GM23248 (cell line): ENCODE data around the gene RPRD2. TPM values are rescaled to one million over a fixed set of nuclear protein-coding genes. Genes with fewer than 3 reads are reported as not detected.

Experiments
- DNase-seq: peaks from one replicate; pipeline ENCODE4 v3.0.0-alpha.2; 2015
- H2AFZ ChIP-seq: fragments of 200-600 bp; sonication (generic); 2 replicates; pipeline ENCODE4 v1.6.1; 2016; ENCODE audit warnings: antibody characterized with exemption
- H3F3A ChIP-seq: fragments of 200-600 bp; sonication (generic); 2 replicates; pipeline ENCODE4 v1.6.1; 2016; ENCODE audit warnings: mild to moderate bottlenecking, antibody characterized with exemption, mixed run types; ENCODE audit not compliant: insufficient read depth
- H3K27ac ChIP-seq: fragments of 200-600 bp; sonication (generic); 2 replicates; pipeline ENCODE4 v1.5.1; 2016; ENCODE audit warnings: mild to moderate bottlenecking
- H3K27me3 ChIP-seq: fragments of 200-600 bp; sonication (generic); replicated peaks from 2 replicates; pipeline ENCODE4 v1.6.1; 2016; ENCODE audit warnings: mild to moderate bottlenecking; ENCODE audit not compliant: insufficient read depth
- H3K36me3 ChIP-seq: fragments of 200-600 bp; sonication (generic); 2 replicates; pipeline ENCODE4 v1.6.1; 2016; ENCODE audit warnings: low read depth, mild to moderate bottlenecking
- H3K4me1 ChIP-seq: fragments of 200-600 bp; sonication (generic); 2 replicates; pipeline ENCODE4 v1.6.1; 2016; ENCODE audit warnings: mild to moderate bottlenecking; ENCODE audit not compliant: insufficient read depth
- H3K4me2 ChIP-seq: fragments of 200-600 bp; sonication (generic); one replicate; pipeline ENCODE4 v1.6.1; 2016; ENCODE audit warnings: mild to moderate bottlenecking; ENCODE audit not compliant: unreplicated experiment
- H3K4me3 ChIP-seq: fragments of 200-600 bp; sonication (generic); 2 replicates; pipeline ENCODE4 v1.5.1; 2016; ENCODE audit warnings: mild to moderate bottlenecking
- H3K79me2 ChIP-seq: fragments of 200-600 bp; sonication (generic); 2 replicates; pipeline ENCODE4 v1.6.1; 2016; ENCODE audit warnings: mild to moderate bottlenecking; ENCODE audit not compliant: insufficient read depth
- H3K9ac ChIP-seq: fragments of 200-600 bp; sonication (generic); 2 replicates; pipeline ENCODE4 v1.6.1; 2016; ENCODE audit warnings: mild to moderate bottlenecking
- H3K9me2 ChIP-seq: fragments of 200-600 bp; sonication (generic); 2 replicates; pipeline ENCODE4 v1.6.1; 2016; ENCODE audit warnings: mixed run types, mild to moderate bottlenecking, moderate library complexity; ENCODE audit not compliant: insufficient read depth
- H3K9me3 ChIP-seq: fragments of 200-600 bp; sonication (generic); one replicate; pipeline ENCODE4 v1.6.1; 2017; ENCODE audit warnings: low read depth
- H4K20me1 ChIP-seq: fragments of 200-600 bp; sonication (generic); 2 replicates; pipeline ENCODE4 v1.6.0; 2016; ENCODE audit not compliant: insufficient read depth
- EZH2 ChIP-seq: fragments of 200-600 bp; sonication (generic); IDR thresholded peaks from 2 replicates; pipeline ENCODE4 v1.6.1; 2018; ENCODE audit warnings: antibody characterized with exemption, mild to moderate bottlenecking; ENCODE audit not compliant: insufficient read depth, poor library complexity, severe bottlenecking
- EZH2phosphoT487 ChIP-seq: fragments of 200-600 bp; sonication (generic); IDR thresholded peaks from 2 replicates; pipeline ENCODE4 v1.6.1; 2018; ENCODE audit warnings: antibody characterized with exemption, moderate library complexity, mild to moderate bottlenecking, low read depth; ENCODE audit not compliant: insufficient read depth
- WGBS, 2 experiments: methylation state at CpG; one replicate each; pipeline ENCODE4 v1.1.6; 2015 to 2017; ENCODE audit warnings: low lambda C conversion rate in 2 of 2, low coverage in 1 of 2; ENCODE audit errors: missing lambda C conversion rate in 2 of 2; 5-methylcytosine and 5-hydroxymethylcytosine counted together
- in situ Hi-C: fragments of 300-500 bp; cut with MboI; formaldehyde crosslinking; loops from 2 replicates; pipeline ENCODE4 v1.15.0; 2020
- polyA plus RNA-seq: library from polyadenylated mRNA; unstranded; fragments of >200 nt; fragmentation: Nextera tagmentation; extraction: Ambion mirVana; gene quantifications from 2 replicates; pipeline ENCODE4 v1.2.1, GENCODE V29; 2016
- total RNA-seq: library from RNA; depleted of rRNA; stranded (reverse); fragments of >200 nt; shearing (Covaris generic); gene quantifications from 2 replicates; pipeline ENCODE4 v1.2.3, GENCODE V29; 2014

Gene RPRD2
- total and polyA plus RNA-seq, 2 experiments from 2014 or later: 7.8 to 16.5 TPM

DNA sequence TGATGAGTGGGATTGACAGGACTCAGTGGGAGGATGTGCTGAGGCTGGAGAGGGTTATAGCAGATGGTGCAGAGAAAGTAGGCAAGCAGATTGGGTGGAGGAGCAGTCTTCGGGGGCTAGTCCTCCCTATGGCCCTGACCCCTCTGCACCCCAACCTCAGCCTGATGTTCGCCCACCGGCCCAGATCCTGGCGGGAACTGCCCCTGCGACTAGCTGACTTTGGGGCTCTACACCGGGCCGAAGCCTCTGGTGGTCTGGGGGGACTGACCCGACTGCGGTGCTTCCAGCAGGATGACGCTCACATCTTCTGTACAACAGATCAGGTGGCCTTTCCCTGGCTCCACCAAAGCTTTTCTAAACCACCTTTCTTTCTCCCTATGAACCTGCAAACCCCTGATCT, 134.4 kb downstream of the RPRD2 start:
- H3K36me3 ChIP-seq: no peaks in the 10 kb centered on the region
- no peak overlapping the region for H3K27ac ChIP-seq

DNA sequence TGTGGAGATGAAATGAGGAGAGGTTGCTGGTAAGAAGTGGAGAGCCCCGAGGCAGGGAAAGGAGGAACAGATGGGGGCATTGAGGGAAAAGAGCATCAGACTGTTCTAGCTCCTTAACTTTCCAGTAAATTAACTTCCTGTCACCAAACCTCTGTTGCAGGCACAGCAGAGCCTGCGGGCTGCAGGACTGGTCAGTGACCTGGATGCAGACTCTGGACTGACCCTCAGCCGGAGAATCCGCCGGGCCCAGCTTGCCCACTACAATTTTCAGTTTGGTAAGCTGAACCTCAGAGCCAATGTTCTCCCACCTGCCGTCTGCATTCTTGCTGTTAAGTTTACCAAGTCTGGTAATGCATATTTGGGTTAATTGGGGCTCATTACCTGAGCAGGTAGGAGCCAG, 141.5 kb downstream of the RPRD2 start:
- WGBS, 2 experiments: 88 to 90% methylated on average over 6 of the region's 6 CpGs
- H3K4me3 ChIP-seq: no peak overlapping the region
- H3K36me3 ChIP-seq: peaks cover 8% of the 10 kb centered on the region; the same call in 1 of the 2 replicates
- H3K27me3 ChIP-seq: no peaks in the 10 kb centered on the region
- no peak overlapping the region for H2AFZ ChIP-seq
- H3K4me1 ChIP-seq: peaks cover 20% of the 10 kb centered on the region
- H3K79me2 ChIP-seq: peaks cover 25% of the 10 kb centered on the region
- H3K27ac ChIP-seq: no peak overlapping the region
- no peaks in the 10 kb centered on the region for H3K9me2 ChIP-seq
- in situ Hi-C loops: no loop called here
- no peak for DNase-seq
- peaks cover 10% of the 10 kb centered on the region for H3F3A ChIP-seq
- H3K9ac ChIP-seq: no peak overlapping the region
- no peaks in the 10 kb centered on the region for H3K9me3 ChIP-seq
- no peak for TF ChIP-seq EZH2phosphoT487
- TF ChIP-seq EZH2: no peak
- no peaks in the 10 kb centered on the region for H4K20me1 ChIP-seq
- no peak overlapping the region for H3K4me2 ChIP-seq

More for the DNA sequence above, 134.4 kb downstream of the RPRD2 start:
- in situ Hi-C loops: no loop called here
- 96 to 98% methylated on average over 10 of the region's 10 CpGs for WGBS, 2 experiments
- Histone ChIP-seq H3K4me1 (no peaks in the 10 kb centered on the region), H3K9ac (no peak overlapping the region), H2AFZ (no peak overlapping the region), H3K9me2 (no peaks in the 10 kb centered on the region), H3K4me2 (no peak overlapping the region), H3K4me3 (no peak overlapping the region), H3K79me2 (no peaks in the 10 kb centered on the region), H3K27me3 (no peaks in the 10 kb centered on the region), H4K20me1 (no peaks in the 10 kb centered on the region), H3K9me3 (no peaks in the 10 kb centered on the region), H3F3A (no peaks in the 10 kb centered on the region)
- no peak for DNase-seq
- TF ChIP-seq EZH2phosphoT487: no peak
- no peak for TF ChIP-seq EZH2

DNA sequence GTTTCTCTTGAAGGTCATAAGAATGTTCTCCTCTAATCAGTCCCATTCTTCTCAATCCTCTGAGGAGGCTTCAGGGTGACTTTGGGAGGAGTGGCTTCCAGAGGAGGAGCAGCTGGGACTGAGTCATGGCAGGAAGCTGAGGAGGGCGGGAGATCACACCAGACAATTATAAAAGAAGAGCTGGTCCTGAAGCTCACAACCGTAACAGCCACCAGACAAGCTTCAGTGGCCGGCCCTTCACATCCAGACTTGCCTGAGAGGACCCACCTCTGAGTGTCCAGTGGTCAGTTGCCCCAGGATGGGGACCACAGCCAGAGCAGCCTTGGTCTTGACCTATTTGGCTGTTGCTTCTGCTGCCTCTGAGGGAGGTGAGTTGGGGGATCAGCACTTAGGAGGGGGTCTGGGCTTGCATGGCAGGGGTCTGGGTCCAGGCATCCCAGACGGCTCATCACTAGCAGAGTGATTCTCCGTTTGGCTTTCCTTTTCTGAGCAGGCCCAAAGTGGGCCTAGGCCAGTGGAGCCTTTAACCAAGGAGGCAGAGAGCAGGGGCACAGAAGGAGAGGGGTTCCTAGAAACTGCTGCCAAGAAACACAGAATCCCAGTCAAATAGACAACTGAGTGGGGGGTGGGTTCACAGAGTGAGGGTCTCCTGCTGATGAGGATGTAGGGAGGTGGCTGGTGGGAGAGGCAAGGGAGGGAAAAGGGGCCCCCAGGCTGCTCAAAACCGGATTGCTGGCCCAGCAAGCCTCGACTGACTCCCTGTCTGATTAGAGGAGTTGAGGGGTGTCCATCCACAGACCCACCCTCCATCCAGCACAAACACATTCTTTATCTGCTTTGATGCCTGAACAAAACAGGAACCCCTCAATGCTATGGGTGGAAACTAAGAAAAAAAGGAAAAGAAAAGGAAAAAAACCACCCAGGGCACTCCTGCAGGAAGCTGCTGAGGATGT, 144.2 kb downstream of the RPRD2 start, which contains the start of gene ECM1:
Gene ECM1, plus strand, starts transcription at position 198 of the 953 bp plus-strand sequence. Its CDS starts 101 bp downstream, at position 299.
- Histone ChIP-seq H3F3A (peaks cover 10% of the 10 kb centered on the region), H3K4me3 (peak within 1 kb of the TSS; percentile 75), H2AFZ (peak within 1 kb of the TSS; percentile 35), H3K9me2 (no peaks in the 10 kb centered on the region), H3K79me2 (peaks cover 33% of the 10 kb centered on the region), H3K4me1 (peaks cover 25% of the 10 kb centered on the region), H3K27ac (peak within 1 kb of the TSS; percentile 60), H4K20me1 (no peaks in the 10 kb centered on the region), H3K9ac (peak within 1 kb of the TSS; percentile 83), H3K27me3 (no peaks in the 10 kb centered on the region), H3K4me2 (peak within 1 kb of the TSS; percentile 96), H3K9me3 (no peaks in the 10 kb centered on the region), H3K36me3 (peaks cover 8% of the 10 kb centered on the region; the same call in 1 of the 2 replicates)
- DNase-seq: peak; percentile 92
- no peak for TF ChIP-seq EZH2phosphoT487
- no peak for TF ChIP-seq EZH2
- in situ Hi-C loops: no loop called here
- 0 to 1% methylated on average over 6 to 7 of the region's 7 CpGs for WGBS, 2 experiments

DNA sequence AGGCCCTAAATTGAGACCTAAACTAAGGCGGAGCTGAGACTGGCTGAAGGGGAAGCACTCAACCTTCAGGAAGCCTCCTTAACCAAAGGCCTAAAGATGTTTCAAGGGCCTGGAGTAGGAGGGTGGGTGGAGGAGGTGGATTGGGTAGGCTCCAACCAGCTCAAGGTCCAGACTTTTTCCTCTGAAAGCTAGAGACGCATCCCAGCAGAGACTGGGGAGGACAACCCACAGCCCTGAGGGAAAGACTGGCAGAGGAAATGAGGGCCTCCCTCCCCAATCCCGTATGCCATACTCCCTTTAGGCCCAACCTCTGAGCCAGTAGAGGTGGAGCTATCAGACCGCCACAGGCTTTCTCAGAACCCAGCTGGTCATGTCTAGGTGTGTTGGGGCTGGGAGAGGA, 145.0 kb downstream of the RPRD2 start:
- Histone ChIP-seq H3K9me3 (no peaks in the 10 kb centered on the region), H3K4me3 (peak overlapping the region; percentile 75), H3K9me2 (no peaks in the 10 kb centered on the region), H3K36me3 (peaks cover 8% of the 10 kb centered on the region; the same call in 1 of the 2 replicates), H3K27ac (peak overlapping the region; percentile 60), H3K4me2 (peak overlapping the region; percentile 96), H4K20me1 (no peaks in the 10 kb centered on the region), H3K27me3 (no peaks in the 10 kb centered on the region), H3K79me2 (peaks cover 33% of the 10 kb centered on the region), H2AFZ (peak overlapping the region; percentile 35), H3F3A (peaks cover 10% of the 10 kb centered on the region), H3K4me1 (peaks cover 29% of the 10 kb centered on the region), H3K9ac (peak overlapping the region; percentile 83)
- TF ChIP-seq EZH2 (no peak), EZH2phosphoT487 (no peak)
- in situ Hi-C loops: no loop called here
- peak; percentile 37 for DNase-seq
- 51 to 52% methylated on average over 3 to 4 of the region's 4 CpGs for WGBS, 2 experiments
